ENCODE data around the gene CENPN. TPM values are rescaled to one million over a fixed set of nuclear protein-coding genes. Genes with fewer than 3 reads are reported as not detected.

Gene CENPN
- total RNA-seq, 1 donor from 2014 or later = 55.5 TPM

DNA sequence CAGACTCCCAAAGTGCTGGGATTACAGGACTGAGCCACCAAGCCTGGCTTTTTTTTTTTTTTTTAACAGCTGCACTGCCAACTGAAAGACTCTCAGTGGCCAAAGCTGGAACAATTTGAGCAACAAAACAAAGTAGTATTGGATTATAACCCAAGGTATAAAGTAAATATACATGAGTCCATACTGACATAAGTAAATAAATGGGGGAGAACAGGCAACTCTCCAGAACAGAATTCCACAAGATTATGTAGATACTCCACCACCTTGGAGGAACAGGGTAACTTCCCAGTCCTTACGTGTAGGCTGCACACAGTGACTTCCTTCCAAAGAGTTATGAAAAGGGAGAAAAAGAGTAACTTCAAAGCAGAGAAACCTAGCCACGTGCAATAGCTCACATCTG, 16.0 kb upstream of the CENPN start:
- intact Hi-C loops (cut with micrococcal nuclease) = no loop called here

DNA sequence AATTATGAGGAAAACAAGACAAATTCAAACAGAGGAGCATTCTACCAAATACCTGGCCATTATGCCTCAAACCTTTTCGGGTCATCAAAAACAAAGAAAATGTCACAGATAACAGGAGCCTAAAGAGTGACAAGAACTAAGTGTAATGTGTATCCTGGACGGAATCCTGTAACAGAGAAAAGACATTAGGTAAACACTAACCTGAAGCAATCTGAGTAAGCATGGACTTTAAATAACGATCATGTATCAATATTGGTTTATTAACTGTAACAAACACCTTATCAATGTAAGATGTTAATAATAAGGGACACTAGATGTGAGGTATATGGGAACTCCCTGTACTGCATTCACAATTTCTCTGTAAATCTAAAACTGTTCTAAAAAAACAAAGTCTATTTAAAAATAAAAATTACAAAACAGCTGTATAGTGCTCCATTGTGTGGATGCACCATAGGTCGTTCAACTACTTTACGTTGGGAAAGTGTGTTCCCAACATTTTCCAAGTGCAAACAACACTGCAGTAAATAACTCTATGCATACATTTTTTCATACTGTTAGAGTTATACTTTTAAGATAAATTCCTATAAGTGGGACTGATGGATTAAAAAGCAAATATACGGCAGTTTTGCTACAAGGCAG, 15.1 kb upstream of the CENPN start:
- intact Hi-C loops (cut with micrococcal nuclease) = no loop called here

DNA sequence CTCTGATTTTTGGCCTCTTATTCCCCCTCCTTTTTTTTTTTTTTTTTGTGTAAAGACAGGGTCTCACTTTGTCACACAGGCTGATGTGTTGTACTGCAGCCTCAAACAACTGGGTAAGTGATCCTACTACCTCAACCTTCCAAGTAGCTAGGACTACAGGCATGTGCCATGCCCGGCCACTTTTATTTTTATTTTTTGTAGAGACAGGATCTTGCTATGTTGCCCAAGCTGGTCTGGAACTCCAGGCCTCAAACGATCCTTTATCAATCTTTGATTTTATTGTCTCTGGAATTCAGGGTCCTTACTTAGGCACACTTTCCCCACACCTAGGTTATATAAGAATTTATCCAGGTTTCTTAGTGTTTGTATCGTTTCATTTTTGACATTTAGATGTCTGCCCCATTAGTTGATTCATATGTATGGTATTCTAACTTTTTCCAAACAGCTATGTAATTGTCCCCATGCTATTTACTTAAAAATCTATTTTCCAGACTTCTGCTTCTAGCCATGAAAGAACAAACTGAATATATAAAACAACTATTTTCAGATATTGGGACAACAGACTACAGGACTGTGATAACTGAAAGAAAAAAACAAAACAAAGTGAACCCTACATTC, 14.2 kb upstream of the CENPN start:
- intact Hi-C loops (cut with micrococcal nuclease) = no loop called here

DNA sequence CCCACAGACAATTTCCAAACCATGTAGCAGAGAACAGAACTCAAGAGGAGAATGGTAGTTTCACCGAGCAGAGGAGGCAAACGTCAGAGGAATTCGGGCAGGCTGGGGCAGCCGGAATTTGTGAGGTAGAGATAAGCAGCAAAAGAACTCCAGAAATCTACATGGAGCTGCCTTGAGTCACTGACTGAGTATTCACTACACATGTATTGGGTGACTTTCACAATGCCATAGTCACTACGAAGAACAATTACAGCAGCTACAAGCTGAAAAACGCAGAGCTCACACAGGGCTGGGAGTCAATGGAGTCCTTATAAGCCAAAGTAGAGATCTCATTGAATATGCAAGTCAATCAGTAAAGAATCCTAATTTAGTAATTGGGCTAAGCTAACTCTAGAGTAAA, 13.7 kb upstream of the CENPN start:
- intact Hi-C loops (cut with micrococcal nuclease) = no loop called here

DNA sequence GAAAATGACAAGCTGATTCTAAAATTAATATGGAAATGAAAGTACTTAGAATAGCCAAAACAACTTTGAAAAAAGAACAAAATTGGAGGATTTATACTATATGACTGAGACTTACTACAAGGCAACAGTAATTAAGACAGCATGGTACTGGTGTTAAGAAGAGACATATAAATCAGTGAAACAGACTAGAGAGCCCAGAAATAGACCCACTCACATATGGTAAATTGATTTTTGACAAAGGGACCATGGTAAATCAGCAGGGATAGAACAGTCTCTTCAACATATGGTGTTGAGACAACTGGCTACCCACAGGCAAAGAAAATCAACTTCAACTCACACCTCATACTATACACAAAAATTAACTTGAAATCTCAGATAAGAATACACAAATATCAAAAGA, 13.2 kb upstream of the CENPN start:
- intact Hi-C loops (cut with micrococcal nuclease) = no loop called here

DNA sequence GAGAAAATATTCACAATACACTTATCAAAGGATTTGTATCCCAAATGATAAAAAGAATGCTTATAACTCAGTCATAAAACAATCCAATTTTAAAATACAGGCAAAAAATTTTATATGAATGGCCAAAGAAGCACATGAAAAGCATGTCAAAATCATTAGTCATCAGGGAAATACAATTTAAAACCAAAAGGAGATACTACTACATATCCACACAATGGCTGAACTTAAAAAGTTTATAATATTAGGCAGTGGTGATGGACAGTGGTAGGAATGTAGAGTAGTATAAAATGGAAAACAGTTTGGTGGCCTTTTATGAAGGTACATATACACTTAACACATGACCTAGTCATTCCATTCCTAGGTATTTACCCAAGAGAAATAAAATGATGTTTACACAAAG, 12.6 kb upstream of the CENPN start:
- intact Hi-C loops (cut with micrococcal nuclease) = no loop called here

DNA sequence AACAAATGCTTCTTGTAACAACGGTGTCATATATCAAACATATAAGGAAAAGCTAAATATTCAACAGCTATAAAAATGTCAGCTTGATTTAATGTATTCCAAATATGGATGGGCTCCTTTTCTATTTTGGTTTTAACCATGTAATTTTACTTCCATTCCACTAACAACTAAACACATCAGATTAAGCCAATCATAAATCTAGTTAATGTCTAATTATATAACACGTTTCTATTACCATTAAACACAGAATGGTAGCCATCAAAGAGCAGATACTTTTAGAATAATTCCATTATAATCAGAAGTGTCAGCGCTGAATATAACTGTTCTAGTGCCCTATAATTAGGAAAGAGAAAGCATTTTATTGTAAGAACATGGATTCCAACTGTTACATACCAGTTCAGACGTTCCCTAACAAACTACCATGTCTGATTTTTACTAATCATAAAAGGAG, 10.3 kb upstream of the CENPN start:
- intact Hi-C loops (cut with micrococcal nuclease) = loop anchor here (1.0 to 5.0 kb wide), 2 partner anchors 11 to 454 kb away; partner anchors contain the start of genes CENPN and DYNLRB2

DNA sequence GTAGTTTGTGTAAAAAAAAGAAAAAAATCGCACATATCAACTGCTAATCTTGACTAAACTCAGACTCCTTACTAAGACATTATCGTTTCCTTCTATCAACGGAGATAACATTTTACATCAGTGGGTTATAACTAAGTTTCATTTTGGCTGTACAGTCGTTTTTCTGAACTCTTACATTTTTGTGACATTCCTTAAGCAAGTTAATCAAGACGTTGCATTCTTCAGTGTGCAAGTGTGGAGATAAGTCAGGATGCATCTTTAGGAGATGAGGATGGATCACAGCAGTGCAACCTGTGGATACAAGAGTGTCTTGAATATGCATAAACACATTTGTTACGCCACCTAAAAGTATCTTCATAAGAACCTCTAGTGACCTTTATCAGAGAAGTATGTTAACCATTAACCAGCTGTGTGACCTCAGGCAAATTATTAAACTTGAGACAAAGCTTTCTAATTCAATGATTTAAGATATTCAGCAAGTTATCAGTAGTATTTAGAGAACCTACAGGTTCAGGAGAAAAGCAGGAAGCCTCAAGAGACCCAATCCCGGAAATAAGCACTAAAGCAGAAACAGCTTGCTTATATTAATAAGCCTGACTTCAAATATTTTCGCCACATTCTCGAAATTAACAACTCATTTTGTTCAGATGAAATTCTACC, 9.7 kb upstream of the CENPN start:
- intact Hi-C loops (cut with micrococcal nuclease) = loop anchor here (1.0 to 5.0 kb wide), 2 partner anchors 10 to 455 kb away; partner anchors contain the start of genes CENPN and DYNLRB2

DNA sequence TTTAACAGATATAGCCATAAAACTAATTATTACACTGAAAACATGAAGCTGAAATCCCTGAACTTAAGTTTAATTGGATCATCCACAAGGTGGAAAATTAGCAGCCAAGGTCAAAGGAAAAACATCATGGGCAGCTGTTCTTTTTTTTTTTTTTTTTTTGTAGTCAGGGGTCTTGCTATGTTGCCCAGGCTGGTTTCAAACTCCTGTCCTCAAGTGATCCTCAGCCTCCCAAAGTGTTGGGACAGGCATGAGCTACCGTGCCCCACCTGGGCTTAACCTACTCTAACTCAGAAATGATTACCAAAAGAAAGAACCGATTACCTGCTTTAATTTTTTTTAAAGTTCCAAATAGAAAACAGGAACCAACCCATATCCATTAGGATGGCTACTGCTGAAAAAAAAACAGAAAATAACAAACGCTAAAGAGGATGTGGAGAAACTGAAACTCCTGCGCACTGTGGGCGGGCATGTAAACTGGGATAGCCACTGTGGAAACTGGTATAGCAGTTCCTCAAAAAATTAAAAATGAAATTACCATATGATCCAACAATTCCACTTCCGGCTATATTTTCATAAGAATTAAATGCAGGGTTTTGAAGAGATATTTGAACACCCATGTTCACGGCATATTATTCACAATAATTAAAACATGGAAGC, 8.9 kb upstream of the CENPN start:
- intact Hi-C loops (cut with micrococcal nuclease) = loop anchor here (1.0 to 5.0 kb wide), 2 partner anchors 9 to 456 kb away; partner anchors contain the start of genes CENPN and DYNLRB2

DNA sequence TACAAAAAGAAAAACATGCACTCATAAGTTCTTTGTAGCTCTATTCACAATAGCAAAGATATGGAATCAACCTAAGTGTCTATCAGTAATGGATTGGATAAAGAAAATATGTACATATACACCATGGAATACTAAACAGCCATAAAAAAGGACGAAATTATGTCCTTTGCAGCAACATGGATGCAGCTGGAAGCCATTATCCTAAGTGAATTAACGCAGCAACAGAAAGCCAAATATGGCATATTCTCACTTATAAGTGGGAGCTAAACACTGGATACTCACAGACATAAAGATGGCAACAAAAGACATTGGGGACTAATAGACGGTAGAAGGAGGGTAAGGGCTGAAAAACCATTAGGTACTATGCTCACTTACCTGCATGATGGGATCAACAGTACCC, 6.1 kb upstream of the CENPN start:
- intact Hi-C loops (cut with micrococcal nuclease) = loop anchor here (10.0 kb wide), 5 partner anchors 196 to 1654 kb away; partner anchors contain the start of genes CDYL2, GAN and MAF

DNA sequence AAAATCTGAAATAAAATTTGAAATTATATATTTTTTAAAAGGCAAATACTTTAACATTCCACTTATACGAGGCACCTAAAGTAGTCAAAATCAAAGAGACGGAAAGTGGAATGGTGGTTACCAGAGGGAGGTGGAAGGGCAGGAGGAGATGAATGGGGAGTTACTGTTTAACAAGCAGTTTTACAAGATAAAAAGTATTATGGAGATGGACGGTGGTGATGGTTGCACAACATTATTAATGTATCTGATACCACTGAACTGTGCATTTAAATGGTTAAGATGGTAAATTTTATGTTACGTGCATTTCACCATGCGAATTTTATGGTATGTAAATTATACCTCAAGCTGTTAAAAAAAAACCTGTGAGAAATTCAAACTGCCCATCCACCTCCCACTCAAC, 5.7 kb upstream of the CENPN start:
- intact Hi-C loops (cut with micrococcal nuclease) = loop anchor here (10.0 kb wide), 5 partner anchors 197 to 1653 kb away; partner anchors contain the start of genes CDYL2, GAN and MAF

DNA sequence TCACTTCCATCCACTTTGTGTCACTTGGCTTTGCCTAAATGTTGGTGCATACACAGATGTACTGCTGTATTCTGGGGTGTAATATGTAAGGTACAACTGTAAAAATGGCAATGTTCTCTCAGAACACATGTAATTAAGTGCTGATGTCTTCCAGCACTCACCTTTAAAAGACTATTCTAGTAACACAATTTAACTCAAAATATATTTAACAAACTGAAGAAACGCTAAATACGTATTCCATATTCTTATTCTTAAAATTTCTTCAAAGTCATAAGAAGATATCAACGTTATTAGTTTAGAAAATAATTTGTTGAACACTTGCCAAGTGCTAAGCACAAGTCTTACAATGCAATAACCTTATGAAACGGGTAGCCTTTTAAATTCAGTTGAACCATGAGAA, 4.0 kb upstream of the CENPN start:
- intact Hi-C loops (cut with micrococcal nuclease) = loop anchor here (10.0 kb wide), 5 partner anchors 198 to 1652 kb away; partner anchors contain the start of genes CDYL2, GAN and MAF

DNA sequence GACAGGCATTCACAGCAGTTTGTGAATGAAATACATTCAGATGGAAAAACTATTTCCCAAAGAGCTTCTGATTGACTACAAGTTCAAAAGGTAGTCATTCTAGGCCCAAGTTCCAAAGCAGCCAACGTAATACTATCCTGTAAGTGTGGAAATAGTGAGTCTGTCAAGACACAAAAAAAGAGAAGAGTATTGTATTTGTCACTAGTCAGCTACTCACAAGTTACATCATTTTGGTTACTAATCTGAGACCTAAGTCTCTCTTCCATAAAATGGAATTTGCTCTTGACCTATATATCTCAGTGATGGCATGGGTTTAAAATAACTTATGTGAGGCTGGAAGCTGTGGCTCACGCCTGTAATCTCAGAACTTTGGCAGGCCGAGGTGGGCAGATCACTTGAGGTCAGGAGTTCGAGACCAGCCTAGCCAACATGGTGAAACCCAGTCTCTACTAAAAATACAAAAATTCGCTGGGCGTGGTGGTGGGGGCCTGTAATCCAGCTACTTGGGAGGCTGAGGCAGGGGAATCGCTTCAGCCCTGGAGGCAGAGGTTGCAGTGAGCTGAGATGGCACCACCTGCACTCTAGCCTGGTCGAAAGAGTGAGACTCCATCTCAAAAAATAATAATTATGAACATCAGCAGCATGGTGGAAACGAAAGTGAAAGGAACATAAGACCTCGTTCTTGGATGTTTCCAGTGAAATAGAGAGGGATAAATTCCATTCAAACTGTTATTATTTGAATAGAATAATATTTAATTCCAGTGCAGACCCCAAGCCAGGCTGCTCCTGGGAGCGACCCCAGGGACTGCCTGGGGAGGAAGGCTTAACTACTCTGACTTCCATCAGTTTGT, 3.2 kb upstream of the CENPN start:
- intact Hi-C loops (cut with micrococcal nuclease) = loop anchor here (10.0 kb wide), 5 partner anchors 199 to 1651 kb away; partner anchors contain the start of genes CDYL2, GAN and MAF

DNA sequence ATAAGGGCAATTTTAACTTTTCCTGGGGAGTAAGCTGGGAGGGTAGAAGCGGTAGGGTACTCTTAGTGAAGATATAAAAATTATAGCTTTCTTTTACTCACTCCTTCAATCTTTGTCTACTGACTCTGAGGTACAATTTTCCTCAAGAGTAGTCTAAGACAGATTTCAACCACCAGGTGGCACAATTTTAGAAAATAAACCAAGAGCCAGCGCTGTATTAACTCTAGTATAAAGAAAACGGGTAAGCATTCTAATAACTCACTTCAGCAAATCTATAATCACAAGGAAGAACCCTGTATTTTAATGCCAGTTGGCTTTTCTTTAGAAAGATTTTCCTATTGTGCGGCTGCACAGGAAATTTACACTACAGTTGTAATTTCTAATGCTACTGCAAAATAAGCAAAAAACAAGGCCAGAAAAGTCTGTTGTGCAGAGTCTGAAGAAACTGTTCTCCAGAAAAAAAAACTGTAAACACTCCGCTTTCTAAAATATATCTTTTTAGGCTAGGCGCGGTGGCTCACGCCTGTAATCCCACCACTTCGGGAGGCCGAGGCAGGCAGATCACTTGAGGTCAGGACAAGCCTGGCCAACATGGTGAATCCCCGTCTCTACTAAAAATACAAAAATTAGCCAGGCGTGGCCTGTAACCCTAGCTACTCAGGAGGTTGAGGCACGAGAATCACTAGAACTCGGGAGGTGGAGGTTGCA, 2.2 kb upstream of the CENPN start:
- intact Hi-C loops (cut with micrococcal nuclease) = loop anchor here (10.0 kb wide), 5 partner anchors 200 to 1650 kb away; partner anchors contain the start of genes CDYL2, GAN and MAF

DNA sequence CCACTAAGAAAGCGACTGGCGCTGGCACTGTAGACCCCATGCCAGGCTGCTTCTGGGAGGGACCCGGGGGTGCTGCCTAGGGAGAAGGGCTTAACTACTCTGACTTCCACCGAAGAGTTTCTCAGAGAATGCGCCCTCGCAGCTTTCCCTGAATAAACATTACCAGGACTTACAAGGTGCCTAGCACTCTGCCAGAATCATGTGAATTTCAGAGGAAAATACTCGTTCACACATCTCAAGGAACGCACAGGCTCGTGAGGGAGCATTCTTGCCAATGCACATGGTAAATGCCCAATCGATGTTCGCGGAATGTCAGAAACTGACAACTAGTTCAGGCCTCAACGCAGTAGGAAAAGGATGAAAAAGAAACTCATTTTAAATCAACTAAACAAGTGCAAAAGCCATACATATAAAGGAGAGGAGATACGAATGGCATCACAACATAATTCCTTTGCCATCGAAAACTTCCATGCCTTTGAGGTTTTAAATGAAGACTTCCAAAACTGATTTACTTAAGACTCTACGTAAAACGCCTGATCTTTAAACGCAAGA, 1.3 kb upstream of the CENPN start:
- intact Hi-C loops (cut with micrococcal nuclease) = loop anchor here (10.0 kb wide), 5 partner anchors 201 to 1649 kb away; partner anchors contain the start of genes CDYL2, GAN and MAF

DNA sequence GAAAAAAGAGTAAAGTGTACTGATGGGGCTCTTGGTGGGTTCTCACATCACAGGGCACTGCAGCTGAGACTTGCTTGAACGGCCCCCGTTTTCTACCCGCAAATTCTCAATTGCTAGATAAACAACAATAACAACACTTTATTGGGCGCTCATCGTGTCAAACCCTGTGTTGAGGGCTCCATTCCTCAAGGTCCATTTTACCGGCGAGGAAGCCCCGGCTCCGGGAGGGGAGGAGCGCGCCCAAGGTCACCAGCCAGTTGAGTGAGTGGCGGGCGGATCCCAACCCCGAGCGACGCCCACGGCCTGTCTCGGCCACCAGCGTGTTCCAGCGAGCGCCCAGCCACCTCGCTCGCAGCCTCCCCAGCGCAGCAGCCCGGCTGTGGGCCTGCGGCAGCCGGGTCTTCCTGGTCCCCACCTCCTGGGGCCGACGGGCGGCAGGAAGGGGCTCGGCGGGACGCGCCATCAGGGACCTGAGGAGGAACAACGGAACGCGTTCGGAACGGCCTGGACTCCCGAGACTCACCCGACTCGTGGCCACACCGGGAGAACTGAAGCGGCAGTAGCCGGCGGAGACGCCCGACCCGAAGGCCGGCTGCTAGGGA, 702 bp upstream of the CENPN start:
- intact Hi-C loops (cut with micrococcal nuclease) = loop anchor here (10.0 kb wide), 5 partner anchors 202 to 1648 kb away; partner anchors contain the start of genes CDYL2, GAN and MAF

DNA sequence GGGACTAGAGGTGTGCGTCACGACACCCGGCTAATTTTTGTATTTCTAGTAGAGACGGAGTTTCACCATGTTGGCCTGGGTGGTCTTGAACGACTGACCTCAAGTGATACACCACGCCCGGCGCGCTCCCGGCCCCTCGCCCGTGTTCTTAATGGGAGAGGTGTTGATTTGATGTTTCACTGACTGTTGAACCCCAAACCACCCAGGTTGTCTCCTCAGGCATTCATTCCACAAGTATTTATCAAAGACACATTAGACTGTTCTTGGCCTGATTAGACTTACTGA, 1.4 kb downstream of the CENPN start:
- intact Hi-C loops (cut with micrococcal nuclease) = loop anchor here (10.0 kb wide), 5 partner anchors 204 to 1646 kb away; partner anchors contain the start of genes CDYL2, GAN and MAF

DNA sequence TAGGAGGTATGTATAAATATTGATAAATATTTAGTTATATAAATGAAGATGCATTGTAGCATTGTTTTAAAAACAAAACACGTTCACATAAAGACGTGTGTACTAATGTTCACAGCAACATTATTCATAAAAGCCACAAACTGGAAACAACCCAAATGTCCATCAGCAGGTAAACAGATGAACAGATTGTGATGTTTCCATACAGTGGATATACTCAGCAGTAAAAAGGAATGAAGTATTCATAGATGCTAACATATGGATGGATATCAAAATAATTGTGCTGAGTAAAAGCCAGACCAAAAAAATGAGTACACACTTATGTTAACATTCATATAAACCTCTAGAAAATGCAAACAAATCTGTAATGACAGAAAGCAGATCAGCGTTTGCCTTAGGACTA, 6.0 kb downstream of the CENPN start:
- intact Hi-C loops (cut with micrococcal nuclease) = no loop called here

DNA sequence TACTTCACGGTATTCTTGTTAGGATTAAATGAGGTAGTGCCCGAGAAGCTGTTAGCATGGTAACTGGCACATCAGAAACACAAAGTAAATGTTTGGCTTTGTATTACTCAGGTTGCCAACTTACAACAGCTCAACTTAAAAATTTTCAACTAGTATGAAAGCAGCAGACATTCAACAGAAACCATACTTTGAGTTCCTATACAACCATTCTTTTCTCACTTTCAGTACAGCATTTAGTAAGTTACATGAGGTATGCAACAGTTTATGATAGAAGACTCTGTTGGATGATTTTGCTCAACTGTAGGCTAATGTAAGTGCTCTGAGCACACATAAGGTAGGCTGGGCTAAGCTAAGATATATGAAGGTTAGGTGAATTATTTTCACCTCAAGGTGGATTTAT, 7.7 kb downstream of the CENPN start:
- intact Hi-C loops (cut with micrococcal nuclease) = no loop called here
